GM03348 (cell line): ENCODE measurements around the gene MYH11.
"Not testable (repeated sequence)": the region's sequence is repeated elsewhere in the genome, so short reads cannot be mapped to it uniquely, and the experiment has no call there.

Source experiments
- DNase-seq: peaks from one replicate; pipeline ENCODE4 v3.0.0; 2012; ENCODE audit warnings: low spot score

Gene MYH11

DNA sequence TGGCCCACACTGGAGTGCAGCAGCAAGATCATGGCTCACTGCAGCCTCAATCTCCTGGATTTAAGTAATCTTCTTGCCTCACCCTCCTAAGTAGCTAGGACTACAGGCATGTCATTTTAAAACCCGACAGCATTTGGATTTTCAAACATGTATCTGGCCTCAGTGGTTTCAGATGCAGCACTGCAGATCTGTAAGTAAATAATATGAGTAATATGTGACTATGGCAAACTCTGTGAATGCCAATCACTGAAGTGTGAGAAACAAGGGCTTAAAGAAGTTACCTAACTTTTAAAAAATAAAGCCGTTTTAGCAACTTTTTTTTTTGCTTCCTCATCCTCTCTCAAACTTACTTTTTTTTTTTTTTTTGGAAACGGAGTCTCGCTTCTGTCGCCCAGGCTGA, 19.7 kb upstream of the MYH11 start:
- no peak for DNase-seq

DNA sequence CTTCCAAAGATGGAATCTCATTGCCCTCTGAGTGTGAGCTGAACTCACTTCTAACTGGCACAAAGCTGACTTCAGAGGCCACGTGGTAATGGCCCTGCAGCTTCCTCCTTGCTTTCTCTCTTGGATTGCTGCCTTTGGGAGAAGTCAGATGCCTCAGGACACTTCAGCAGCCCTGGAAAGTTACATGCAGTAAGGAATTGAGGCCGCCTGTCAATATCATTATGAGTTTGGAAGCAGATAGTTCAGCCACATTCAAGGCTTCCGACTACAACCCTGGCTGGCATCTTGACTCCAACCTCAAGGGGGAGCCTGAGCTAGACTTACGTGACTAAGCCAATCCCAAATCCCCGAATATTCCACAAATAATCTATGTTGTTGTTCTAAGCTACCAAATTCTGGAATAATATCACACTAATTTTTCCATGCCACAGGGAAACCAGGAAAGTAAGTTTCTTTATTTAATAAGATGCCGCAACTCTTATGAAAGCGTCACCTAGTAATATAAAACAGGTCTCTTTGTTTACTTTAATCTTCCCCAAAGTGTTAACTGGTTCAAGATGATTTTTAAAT, 18.0 kb upstream of the MYH11 start:
- DNase-seq = peak; percentile 71

DNA sequence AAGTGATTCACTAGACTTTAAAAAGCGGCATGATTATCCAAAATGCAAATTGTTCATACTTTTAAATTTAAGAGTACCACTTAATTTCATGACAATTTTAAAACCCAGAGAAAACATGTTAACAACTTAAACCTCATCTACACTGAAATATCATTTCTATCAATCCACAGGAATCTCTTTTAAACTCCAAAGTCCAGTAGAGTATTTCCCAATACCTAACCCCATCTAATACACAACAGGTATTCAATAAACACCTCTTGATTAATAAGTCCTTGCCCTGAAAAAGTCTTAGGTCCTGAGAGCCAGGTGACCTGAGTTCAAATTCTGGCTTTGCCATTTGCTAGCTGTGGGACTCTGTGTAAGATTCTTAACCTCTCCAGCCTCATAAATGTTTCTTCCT, 16.9 kb upstream of the MYH11 start:
- DNase-seq = no peak

DNA sequence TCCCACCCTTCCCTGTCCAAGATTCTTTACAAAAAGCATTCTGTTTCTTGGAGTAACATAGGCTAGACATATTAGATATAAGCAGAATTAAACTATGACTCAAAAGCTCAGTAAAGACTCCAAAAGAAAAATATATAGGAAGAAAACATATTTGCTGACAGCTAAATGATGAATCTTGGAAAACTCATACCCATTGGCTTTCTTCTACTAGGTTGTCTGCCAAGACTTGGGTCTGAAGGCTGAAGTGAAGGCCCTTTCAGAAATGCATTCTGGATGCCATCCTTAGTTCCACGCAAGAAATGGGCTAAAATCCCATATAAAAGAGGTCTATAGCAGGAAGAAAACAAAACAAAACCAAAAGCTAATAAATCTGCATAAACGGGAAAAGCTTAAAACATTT, 16.5 kb upstream of the MYH11 start:
- no peak for DNase-seq

DNA sequence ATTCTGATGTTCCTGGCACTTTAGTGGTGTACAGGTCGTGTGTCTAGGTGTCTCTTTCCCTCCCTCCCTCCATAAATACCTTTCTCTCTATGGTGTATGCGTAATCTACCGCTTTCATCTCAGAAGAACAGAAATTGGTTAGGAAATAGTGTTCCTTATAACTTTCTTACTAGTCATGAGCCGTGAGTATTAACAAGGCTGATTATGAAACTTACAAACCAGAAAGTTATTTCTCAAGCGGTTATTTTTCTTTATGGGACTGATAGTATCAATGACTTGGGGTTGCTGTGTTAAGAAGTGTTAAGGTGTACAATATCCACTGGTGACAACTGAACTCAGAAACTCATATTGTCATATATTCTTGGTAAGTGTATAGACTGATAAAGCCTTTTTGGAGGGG, 13.2 kb upstream of the MYH11 start:
- no peak for DNase-seq

DNA sequence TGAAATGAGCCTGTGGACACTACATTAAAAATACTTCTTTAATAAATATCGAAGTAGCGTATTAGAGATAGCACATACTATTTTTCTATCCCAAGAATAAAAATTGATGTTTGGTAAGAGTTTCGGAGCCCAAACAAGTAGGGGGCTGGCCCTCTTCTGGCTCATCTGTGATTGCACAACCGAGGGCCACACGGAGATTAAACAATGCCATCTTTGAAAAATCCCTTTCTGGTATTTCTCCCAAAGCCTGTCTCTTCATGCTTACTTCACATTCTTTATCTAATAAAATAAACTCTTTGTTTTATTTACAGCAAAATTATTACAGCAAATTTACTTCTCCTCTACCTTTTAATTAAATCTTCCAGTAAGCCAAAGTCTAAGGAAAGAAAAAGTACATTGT, 9.6 kb upstream of the MYH11 start:
- peak; percentile 44 for DNase-seq

DNA sequence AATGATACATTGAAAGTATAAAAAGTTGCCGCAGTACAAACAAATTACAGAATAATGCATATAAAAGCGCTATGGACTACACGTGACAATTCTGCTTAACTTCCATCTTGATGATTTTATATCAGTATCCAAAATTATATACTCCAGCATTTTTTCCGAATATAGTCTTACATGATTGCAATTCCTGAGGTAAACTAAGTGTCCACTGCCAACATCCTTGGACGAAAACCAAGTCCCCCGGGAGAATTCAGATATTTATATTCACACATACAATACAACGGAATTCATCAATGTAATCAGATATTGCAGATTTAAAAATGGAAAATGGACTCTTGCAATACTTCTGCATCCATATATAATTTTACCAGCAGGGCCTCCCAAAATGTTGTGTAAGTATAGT, 8.9 kb upstream of the MYH11 start:
- DNase-seq = no peak

DNA sequence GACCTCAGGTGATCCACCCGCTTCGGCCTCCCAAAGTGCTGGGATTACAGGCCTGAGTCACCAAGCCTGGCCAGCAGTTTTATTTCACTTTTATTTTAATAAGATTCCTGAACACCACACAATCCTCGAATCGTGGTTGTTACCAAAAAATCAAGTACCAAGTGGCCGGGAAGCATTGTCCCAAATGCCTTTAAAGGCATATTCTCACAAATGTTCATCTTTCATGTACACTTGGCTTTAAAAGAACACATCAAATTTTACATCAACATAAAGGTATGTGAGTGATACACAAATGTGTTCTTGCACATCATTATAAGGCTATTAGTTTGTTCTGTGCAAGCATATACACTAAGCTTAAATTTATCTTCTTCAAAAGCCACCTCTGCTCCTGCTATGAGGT, 8.1 kb upstream of the MYH11 start:
- no peak for DNase-seq

DNA sequence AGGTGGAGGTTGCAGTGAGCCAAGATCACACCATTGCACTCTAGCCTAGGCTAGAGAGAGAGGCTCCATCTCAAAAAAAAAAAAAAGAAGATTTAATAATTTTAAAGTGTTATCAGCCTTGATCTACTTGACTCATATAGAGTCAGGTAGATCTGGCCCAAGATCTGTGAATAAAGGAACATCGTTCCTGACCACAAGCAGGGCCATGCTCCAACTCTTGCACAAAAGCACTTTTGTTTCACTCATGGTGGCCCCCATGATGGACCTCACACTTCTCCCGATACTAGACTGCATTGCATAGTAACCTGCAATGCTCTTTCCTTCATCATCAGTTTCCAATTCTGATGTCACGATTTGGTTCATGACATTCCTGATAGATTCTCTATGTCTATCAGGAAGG, 5.2 kb upstream of the MYH11 start:
- no peak for DNase-seq

DNA sequence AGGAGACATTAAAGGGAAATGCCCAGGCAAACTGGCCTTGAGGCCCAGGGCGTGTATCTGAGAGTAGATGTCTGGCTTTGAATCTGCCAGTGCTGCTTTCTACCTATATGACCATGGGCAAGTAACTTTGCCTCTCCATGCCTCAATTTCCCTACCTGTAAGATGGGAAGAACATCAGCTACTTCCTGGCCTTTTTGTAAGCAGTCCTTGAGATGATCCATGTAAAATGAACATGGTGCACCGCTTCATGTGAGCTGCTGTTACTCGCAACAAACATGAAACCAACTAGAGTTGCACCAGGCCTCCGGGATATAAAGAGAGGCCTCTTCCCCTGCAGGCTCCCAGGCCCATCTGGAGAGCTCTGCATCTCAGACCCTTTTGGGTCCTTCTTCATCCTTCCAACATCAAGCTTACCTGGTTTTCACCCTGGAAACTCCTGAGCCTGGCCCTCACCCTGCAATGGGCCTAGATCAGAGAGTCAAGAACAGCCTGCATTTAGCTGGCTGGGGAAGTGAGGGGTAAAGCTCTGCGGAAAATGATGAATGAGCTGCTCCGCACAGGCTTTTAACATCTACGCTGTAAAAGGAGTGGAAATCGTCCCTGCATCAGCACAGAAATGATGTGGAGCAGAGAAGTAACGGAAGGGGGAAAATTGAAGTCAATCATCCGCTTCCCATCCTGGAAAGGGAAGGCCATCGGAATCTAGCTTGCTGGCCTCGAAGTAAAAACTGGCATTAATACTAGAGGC, 2.3 kb upstream of the MYH11 start:
- no peak for DNase-seq

DNA sequence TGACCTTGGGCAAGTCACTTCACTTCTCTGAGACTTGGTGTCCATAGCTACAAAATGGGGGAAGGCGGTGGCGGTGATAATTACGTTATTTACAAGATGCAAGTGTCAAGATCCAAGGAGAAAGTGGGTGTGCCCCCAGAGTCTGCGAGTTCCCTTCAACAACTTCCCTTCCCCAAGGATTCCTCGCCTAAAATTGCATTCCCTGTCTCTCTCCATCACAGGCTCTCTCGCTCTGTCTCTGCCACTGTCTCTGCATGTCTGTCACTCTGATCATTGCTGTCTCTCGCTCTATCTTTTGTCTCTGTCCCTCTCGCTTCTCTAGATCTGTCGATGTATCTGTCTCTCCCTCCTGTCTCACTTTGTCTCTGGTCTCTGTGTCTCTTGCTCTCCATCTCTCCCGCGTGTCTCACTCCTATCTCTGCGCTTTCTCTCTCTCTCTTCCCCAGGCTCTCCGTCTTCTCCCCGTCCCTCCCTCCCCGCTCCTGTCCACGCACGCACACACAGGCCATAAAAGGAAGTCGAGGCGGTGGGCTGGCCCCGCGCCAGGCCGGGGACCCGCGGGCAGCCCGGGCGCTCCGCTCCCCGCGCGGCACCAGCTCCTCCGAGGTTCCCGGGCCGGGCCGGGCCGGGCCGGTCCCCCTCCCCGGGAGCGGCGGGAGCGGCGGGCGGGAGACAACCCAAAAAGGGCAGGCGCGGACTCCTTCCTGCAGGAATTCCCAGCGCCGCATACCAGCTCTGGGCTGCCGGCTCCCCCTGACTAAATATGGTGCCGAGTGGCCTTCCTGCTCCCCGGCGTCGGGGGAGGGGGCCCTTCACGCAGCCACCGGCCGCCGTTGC, 1.1 kb upstream of the MYH11 start:
- peak; percentile 84 for DNase-seq

DNA sequence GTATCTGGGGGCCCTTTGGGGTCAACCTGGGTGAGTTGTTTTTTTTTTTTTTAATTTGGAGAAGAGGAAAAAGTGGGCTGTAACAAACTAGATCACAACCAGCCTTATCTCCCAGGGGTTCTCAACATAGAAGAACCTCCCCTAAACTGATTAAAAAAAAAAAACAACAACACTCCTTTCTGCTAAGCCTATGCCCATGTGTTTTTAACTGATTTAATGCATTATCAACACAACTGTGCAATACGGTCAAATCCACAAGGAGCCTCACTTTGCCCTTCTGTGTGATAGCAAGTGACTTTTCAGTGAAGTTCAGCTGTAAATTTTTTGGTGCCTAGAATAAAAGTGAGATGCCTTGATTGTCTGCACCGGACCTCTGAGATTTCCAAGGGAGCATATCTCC, 646 bp downstream of the MYH11 start:
- DNase-seq = no peak

DNA sequence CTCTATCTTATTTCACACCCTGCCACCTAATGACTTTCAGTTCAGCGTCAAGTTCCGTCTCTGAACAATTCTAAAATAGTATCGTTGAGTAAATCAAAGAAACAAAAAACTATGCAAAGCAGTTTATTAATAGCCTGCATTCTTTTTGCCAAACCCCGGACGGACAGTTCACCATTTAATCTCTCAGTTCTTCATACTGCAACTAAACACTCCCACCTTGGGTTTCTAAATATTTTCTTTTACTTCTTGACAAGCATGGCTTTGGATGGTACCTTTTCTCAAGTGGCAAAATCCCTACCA, 1.2 kb downstream of the MYH11 start:
- no peak for DNase-seq

DNA sequence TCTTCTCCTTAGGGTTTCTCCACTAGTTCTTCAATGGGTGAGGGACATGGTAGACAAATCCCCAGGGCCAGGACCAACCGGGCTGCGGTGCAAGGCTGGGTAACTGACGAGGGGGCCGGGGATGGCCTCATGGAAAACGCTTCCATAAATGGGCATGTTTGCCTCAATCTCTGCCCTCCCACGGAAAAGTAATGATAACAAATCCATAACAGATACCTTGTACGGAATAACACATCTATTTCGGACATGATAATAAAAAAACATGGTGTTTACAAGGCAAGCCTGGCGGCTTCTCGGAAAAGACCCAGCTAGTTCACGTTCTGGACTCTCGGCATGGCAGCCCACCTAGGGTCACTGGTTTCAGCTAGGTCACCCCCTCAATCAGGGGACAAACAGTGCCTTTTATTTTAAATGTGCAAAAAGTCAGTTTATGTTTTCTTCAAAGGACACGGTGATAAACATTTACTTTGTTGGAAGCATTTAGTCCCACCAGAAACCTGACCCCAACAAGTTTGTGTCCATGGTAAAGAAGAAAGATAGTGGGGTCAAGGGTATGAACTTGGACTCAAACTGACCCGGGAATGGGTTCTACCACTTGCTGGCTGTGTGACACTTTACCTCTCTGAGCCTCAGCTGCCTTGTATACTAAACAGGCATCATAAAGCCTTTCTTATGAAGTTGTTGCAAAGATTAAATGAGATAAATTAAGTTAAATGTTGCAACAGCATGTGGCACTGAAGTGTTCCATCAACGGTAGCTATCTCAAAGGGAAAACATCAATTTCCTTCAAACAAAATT, 1.7 kb downstream of the MYH11 start:
- no peak for DNase-seq

DNA sequence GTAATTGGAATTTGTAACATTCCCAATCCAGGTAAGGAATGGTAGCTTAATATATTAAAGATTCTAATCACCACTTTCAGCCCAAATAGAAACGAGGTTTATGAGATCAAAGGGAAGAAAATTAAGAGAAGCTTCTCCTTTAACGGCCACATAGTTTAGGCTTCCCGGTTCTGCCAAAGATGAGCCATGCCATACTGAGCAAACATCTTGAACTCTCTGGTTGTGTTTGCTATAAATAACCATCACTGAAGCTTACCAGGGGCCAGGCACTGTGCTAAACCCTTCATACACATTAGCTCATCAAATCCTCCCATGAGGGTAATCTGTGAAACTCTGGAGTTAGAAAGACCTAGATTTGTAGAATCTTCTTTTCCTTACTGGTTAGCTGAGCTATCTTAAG, 2.8 kb downstream of the MYH11 start:
- no peak for DNase-seq

DNA sequence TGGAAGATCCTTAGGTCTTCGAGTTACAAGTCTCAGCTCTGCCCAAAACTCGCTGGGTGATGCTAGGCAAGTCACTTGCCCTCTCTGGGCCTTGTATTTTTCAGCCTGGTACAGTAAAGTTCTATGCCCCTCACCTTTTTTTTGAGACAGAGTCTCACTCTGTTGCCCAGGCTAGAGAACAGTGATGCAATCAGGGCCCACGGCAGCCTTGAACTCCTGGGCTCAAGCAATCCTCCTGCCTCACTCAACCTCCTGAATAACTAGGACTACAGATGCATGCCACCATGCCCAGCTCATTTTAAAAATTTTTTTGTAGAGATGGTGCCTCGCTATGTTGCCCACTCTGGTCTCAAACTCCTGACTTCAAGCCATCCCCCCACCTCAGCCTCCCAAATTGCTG, 3.8 kb downstream of the MYH11 start:
- DNase-seq = no peak

DNA sequence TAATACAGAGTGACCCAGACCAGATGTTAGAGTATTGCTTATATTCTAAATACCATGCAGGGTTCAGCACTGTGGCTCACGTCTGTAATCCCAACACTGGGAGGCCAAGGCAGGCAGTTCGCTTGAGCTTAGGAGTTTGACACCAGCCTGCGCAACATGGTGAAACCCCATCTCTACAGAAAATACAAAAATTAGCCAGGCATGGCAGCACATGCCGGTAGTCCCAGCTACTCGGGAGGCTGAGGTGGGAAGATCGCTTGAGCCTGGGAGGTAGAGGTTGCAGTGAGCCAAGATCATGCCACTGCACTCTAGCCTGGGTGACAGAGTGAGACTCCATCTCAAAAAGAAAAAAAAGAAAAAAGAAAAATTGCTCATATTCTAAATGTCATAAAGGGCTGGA, 6.3 kb downstream of the MYH11 start:
- DNase-seq = not testable (repeated sequence)

DNA sequence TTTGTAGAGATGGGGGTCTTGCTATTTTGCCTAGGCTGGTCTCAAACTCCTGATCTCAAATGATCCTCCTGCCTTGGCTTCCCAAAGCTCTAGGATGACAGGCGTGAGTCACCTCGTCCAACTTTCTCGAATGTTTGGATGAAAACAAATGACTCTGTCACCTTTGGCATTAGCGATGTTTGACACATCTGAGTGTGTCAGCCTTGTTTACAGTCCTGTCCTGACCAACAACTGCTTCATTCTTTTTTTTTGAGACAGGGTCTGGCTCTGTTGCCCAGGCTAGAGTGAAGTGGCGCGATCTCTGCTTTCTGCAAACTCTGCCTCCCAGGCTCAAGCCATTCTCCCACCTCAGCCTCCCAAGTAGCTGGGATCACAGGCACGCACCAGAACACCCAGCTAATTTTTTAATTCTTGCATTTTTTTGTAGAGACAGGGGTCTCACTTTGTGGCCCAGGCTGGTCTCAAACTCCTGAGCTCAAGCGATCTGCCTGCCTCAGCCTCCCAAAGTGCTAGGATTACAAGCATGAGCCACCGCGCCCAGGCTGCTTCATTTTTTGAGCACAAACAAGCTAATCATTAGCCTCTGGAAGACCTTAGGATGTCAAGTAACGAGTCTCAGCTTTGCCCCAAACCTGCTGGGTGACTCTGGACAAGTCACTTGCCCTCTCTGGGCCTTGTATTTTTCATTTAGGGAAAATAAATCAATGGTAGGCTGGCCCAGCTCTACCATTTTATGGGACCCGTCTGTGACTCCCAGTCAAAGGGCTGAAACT, 7.4 kb downstream of the MYH11 start:
- no peak for DNase-seq

DNA sequence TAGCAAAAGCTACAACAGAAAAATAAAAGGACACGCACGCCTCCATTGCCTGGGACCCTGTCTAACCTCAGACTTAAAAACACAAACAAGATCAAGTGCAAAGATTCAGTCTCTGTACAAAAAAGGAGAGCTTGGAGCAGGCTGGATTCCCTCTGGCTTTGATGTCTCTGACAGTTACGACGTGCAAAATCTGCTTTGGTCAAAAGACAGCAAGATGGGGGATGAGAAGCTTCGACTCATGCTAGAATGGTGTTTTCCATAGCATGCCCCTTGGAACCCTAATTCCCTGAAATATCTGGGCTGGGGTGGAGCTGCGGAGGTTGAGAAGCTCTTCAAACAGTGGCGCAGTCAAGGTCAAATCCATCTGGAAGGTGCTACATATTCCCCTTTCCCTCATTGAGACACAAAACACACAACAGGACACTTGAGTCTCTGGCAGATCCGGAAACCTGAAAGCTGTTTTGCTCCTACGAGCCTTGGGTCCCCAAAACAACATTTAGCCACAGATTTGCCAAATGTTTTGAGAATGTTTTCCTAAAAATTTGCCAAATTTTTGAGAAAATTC, 9.1 kb downstream of the MYH11 start:
- no peak for DNase-seq

DNA sequence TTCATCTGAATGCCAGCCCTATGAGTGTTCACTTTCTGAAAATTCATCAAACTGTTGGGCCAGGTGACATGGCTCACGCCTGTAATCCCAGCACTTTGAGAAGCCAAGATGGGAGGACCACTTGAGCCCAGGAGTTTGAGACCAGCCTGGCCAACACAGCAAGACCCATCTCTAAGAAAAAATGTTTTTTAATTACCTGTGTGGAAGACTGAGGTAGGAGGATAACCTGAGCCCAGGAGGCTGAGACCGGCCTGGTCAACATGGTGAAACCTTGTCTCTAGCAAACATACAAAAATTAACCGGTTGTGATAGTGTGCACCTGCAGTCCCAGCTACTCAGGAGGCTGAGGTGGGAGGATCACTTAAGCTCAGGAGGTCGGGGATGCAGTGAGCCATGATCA, 10.3 kb downstream of the MYH11 start:
- DNase-seq = no peak

DNA sequence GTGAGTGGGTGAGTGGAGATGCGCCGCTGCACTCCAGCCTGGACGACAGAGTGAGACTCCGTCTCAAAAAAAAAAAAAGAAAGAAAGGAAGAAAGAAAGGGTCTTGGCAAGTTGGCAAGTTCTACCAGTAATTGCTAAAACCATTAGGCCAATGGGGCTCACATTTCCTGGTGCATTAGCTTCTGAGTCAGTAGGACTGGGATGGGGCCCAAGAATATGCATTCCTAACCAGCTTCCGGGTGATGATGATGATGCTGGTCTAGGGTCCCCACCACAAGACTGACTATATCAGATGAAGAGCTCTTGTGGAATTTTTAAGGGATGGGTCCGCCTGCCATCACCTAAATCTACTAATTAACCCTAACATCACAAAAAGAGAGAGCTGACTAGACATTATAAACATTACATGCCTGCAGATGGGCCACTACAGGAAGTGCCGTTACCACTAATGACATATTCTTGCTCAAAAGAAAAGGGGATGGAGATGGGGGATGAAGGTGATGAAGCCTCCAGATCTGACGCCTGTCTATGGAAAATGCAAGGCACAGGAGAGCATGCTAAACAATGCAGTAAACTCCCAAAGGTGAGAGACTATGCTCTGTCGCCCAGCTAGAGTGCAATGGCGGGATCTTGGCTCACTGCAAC, 13.1 kb downstream of the MYH11 start:
- DNase-seq = no peak
